ENCODE results near the gene EDN1.

DNA sequence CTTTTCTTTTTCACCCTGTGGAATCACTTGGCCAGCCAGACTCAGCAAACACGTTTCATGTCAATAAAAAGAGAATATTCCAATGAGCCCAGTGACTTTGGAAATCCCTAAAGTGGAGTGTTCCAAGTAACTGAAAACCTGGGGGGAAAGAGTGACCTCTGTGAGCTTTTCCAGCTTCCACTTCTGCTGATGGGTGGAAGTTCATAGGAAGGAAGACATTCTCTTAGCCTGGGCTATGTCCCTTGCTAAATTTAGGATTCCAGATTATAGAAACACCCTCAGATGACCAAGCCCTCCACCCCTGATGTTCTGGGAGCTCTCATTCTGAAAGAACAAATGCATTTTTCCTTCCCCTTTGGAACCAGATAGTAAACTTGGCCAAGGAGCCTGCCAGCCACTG lies 44.8 kb upstream of the EDN1 start:
- TF ChIP-seq, protein P1, sequence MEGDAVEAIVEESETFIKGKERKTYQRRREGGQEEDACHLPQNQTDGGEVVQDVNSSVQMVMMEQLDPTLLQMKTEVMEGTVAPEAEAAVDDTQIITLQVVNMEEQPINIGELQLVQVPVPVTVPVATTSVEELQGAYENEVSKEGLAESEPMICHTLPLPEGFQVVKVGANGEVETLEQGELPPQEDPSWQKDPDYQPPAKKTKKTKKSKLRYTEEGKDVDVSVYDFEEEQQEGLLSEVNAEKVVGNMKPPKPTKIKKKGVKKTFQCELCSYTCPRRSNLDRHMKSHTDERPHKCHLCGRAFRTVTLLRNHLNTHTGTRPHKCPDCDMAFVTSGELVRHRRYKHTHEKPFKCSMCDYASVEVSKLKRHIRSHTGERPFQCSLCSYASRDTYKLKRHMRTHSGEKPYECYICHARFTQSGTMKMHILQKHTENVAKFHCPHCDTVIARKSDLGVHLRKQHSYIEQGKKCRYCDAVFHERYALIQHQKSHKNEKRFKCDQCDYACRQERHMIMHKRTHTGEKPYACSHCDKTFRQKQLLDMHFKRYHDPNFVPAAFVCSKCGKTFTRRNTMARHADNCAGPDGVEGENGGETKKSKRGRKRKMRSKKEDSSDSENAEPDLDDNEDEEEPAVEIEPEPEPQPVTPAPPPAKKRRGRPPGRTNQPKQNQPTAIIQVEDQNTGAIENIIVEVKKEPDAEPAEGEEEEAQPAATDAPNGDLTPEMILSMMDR (IDR thresholded peaks at IDR 0.05): no peak
- TF ChIP-seq POLR2A (IDR thresholded peaks at IDR 0.05): no peak

Data from breast epithelium (tissue), 3 donors.